ACHN (cell line): Measurements from ENCODE around the gene INTS1.

Experiments
- DNase-seq: peaks from one replicate; pipeline ENCODE4 v3.0.0-alpha.2; 2015
- in situ Hi-C: cut with HindIII; loops from 2 replicates; pipeline ENCODE4 v1.10.0; 2017; ENCODE audit warnings: low sequenced_read_pairs, low pct_ligation_motif_present, low pct_unique_long_range_greater_than_20kb

The INTS1 gene

DNA sequence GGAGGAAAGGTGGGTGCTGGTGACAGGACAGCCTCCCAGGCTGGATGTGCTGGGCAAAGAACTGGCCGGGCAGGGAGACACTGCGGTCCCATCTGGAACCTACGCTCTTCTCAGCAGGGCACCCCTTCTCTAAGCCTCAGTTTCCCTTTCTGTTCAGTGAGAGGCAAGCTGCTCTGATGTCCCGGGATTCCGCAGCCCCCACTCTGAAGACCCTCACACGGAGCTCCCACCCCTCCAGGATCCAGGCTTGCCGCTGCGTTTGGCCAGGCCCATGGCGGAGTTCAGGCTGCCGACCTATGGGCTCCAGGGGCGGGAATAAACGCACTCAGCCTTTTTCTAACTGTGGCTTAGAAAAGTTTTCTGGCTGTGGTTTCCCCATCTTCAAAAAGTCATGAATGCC lies 10.2 kb upstream of the INTS1 start:
- DNase-seq, result no peak
- in situ Hi-C loops, result no loop called here

DNA sequence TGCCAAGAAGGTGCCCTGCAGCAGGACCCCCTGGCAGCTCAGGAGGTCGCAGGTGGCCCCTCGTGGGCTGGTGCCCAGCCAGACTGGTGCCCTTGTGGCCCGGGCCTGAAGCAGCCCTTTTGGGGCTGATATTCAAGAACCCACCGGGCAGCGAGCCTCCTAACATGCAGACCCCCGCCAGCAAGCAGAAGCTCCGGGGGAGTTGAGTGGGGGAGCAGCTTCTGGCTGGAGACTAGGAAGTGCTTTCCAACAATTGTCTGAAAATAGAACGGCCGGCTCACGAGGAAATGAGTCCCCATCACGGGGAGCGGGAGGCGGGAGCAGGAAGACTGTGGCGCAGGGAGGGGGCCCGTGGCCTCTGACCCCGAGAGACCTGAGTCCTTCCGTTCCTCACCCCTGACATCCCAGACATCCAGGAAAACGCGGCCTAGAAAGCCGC lies 9.5 kb upstream of the INTS1 start:
- no peak for DNase-seq
- in situ Hi-C loops, result no loop called here

DNA sequence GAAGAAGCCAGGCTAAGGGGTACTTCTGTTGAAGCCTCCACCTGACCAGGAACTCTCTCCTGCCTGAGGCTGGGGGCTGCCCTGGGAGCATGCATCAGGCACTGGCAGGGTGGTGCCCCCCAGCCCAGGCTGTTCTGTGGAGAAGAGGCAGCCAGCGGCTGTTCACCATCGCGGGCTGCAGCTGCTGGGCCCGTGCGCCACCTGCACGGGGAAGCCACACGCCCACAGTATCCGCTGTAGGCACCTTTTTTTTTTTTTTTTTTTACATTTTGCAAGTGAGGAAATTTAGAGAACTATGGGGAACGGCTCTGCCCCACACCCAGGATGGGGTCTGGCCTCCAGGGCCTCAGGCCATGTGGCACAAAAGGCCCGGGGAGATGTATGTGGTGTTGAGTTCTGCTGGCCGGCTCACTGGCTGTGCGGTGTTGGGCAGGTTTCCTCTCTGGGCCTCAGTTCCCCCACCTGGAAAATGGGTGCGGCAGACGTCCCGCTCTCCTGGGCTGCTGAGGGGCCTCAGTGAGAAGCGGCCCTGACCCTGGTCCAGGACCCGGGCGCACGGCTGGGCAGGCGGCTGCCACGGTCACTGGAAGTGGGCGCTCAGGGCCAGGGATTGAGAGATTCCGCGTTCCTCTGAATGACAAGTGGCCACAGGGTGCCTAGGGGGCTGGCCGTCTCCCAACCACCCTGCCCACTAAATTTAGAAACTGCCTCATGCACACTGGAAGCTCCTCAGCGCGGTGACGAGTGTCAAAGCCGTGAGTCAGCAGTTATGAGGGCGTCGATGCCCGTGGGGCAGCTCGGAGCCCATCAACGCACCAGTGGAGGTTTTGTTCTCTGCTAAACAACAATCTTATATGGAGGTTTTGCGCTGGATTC lies 8.8 kb upstream of the INTS1 start:
- peak; percentile 85 for DNase-seq
- in situ Hi-C loops, result no loop called here

DNA sequence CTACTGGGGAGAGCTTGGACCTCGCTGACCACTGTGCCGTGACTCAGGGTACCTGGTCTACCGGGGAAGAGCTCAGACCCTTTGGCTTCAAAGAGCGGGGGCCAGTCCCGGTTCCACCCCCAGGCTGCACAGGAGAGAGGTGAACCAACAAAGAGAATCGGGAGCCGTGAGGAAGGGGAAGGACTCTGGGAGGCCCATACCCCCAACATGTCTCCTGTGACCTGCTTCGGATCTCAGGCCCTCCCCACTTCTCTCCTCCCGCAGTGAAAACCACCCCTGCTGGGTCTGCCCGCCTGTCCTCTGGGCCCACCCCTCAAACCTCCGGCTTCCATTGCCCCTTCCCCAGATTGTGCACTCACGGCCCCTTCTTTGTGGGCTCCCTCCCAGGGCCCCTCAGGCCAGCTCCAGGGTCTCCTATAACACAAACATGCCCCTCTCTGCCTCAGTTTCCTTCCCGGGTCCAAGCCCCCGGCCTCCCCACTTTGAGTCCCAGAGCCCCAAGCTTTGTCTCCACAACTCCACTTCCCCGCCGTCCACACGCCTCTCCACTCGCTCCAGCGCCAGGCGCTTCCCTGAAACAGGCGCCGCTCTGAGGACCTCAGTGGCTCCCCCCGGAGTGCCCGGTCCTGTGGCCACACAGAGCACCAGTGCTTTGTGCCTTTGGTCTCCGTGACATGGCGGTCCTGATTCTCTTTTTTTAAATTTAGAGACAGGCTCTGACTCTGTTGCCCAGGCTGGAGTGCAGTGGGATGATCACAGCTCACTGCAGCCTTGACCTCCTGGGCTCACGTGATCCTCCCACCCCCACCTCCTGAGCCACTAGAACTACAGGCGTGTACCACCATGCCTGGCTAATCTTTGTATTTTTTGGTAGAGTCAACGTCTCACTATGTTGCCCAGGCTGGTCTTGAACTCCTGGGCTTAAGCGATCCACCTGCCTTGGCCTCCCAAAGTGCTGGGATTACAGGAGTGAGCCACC lies 7.5 kb upstream of the INTS1 start:
- in situ Hi-C loops, result no loop called here
- no peak for DNase-seq

DNA sequence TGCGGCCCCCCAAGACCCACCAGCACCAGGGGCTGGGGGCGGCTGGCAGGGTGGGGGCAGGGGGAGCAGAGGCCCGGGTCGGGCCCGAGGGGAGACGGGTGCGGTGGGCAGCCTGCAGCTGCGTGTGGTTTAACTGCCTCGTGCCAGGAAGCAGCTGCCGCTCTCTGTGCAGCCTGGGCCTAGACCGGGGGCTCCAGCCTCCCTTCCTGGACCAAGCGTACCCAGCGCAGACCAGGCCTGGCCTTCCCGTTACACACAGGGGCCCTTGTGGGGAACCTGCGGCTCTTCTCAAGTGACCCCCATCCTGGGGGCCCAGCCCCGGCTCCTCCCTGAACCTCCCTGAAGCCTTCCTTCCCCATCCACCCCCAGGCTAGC lies 6.6 kb upstream of the INTS1 start:
- DNase-seq, result no peak
- in situ Hi-C loops, result no loop called here

DNA sequence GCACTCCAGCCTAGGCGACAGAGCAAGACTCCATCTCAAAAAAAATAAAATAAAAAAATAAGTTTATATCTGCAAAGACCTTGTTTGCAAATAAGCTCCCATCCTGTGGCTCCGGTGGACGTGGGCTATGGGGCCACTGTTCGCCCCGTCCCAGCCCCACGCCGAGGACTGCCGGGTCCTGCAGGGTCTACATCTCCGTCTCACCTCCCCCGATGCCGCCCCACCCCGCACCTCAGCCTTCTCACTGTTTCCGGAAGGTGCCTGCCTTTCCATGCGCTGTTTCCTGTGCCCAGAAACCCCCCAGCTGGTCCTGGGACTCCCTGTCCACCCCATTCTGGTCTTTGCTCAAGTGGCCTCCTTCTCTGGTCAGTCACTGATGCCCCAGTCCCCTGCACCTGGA lies 5.0 kb upstream of the INTS1 start:
- in situ Hi-C loops, result no loop called here
- no peak for DNase-seq

DNA sequence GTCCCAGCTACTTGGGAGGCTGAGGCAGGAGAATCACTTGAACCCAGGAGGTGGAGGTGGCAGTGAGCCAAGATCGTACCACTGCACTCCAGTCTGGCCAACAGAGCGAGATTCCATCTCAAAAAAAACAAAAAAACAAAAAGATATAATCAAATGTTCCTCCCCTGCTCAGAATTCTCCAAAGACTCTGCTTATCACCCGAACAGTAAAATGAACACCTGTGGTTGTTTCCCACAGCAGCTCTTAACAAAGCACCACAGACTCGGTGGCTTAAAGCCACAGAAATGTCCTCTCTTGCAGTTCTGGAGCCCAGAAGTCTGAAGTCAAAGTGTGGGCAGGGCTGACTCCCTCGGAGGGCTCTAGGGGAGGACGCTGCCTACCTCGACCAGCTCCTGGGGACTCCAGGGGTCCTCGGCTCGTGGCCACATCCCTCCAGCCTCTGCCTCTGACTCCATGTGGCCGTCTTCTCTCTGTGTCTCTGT lies 4.1 kb upstream of the INTS1 start:
- DNase-seq, result no peak
- in situ Hi-C loops, result no loop called here

DNA sequence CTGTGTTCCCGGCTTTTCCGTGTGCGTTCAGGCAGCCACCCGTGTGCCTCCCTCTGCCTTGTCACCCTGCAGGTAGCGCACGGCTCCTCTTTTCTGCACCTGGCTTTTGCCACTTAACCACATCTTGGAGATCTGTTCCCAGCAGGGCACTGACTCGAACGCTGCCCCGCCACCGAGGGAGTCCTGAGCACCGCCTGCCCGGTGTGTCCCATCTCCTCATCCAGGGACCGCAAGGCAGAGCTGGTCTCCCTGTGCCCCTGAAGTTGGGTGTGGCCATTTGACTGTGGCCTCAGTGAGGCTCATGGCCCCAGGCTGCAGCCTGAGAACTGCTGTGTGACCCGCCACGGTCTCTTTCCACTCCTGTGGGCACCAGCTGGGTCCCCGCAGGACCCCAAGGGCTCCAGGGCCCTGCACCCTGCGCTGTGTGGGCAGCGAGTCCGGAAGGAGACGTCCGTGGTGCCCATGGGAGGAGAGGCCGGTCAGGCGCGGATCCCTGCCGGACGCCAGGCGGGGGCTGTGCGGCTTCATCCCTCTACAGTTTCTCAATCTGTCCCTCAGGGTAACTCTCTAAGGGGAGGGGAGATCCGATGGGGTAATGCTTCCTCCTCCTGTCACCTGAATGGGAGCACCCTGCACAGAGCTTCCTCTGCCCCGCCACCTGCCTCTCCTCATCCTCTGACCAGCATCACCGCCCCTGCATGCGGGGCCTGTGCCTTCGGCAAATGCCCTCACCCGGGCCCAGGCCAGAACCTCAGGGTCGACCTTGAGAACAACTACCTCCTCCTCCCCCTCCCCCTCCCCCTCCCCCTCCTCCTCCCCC lies 1.8 kb upstream of the INTS1 start:
- in situ Hi-C loops, result no loop called here
- DNase-seq, result no peak

DNA sequence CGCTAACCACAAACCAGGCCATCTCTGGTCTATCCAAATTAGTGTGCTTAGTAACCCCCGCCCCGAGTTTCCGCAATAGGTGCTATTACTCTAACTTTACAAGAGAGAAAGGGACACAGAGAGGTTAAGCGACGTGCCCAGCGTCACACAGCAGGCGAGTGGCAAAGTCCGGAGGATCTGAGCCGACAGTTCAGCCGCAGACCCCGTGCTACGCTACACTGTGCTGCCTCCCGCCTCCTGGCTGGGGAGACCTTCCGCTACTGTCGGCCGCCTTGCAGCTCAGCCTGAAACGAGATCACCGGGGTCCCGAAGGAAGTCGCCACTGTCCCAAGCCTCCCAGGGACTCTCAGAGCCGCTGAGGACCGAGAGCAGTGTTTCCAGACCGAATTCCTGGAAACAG lies 799 bp downstream of the INTS1 start:
- in situ Hi-C loops, result no loop called here
- DNase-seq, result peak; percentile 17

DNA sequence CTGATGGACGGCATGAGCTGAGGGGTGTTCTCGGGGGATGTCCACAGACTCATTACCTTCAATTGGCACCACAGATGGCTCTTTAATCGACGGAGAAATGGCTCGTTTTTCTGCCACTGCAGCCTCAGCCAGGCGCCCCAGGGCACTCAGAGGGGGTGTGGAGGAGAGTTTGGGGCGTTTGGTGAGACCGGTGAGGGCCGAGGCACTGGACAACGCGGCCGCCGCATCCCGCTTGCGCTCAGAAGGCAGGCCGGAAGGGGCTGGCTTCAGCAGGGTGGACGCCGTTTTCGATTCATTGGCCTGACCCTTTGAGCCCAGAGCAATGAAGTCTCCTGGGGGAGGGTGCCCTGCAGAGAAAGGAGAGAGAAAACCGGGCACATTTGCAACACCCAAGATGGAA lies 1.3 kb downstream of the INTS1 start:
- DNase-seq, result no peak
- in situ Hi-C loops, result no loop called here

DNA sequence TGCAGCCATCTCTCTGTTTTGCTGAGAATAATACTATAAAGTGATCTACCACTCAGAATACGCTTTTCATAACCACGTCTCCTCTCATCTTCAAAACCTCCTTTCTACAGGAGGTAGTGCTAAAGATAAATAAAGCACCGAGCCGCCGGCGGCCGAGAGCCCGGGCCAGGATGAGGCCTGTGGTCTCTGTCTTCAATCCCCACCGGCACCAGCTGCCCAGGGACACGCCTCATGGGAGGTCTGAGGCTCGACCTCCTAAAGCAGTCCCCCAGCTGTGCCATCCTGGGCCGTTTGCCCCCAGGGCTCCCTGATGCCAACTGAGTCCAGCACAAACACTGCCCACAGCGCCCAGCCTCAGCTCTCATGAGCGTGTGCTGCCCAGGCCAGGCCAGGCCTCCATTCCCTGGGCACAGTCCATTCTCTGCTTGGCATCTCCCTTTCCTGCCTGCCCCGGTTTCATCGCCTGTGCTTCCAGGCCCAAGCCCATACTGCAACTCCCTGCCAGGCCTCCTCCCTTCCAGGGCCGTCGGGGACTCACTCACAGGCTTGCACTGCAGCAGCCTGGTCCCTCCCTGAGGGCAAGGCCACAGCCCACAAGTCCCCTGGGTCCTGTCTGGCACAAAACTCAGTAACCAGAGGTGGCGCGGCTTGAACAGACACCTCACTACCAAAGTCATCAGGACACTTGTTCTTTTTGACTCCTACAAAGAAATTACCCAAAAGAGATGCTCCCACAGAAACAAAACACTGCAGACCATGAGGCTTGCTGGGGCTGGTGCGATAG lies 2.5 kb downstream of the INTS1 start:
- no peak for DNase-seq
- in situ Hi-C loops, result no loop called here

DNA sequence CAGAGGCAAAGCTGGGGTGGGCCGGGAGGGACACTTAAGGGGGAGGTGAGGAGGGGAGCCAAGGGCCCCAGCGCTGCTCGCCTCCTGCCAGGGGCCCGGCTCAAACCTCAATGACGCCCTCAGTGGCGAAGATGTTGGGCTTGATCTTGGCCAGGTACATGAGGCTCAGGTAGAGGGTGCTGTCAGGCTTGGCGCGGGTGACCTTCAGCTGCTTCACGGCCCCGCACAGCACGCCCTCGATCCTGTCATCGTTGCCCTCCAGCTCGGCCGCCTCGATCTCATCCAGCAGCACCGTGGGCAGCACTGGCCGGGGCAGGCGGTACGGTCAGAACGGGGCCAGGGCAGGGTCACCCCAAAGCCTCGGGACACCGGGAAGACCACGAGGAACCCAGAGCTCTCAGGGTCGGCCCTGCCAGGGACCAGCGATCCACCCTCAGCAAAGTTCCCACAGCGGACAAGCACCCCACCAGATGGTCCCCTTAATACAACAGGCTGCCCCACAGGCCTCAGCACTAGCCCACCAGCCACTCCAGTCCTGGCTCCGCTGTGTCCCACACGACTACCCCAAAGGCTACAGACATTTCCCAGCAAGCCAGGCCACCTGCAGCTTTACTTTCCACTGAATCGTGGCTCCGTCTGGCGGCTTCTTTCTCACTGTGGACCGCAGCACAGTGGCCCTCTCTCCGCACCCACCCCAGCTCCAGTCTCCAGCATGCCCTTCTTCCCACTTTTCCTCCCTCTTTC lies 4.0 kb downstream of the INTS1 start:
- no peak for DNase-seq
- in situ Hi-C loops, result no loop called here

DNA sequence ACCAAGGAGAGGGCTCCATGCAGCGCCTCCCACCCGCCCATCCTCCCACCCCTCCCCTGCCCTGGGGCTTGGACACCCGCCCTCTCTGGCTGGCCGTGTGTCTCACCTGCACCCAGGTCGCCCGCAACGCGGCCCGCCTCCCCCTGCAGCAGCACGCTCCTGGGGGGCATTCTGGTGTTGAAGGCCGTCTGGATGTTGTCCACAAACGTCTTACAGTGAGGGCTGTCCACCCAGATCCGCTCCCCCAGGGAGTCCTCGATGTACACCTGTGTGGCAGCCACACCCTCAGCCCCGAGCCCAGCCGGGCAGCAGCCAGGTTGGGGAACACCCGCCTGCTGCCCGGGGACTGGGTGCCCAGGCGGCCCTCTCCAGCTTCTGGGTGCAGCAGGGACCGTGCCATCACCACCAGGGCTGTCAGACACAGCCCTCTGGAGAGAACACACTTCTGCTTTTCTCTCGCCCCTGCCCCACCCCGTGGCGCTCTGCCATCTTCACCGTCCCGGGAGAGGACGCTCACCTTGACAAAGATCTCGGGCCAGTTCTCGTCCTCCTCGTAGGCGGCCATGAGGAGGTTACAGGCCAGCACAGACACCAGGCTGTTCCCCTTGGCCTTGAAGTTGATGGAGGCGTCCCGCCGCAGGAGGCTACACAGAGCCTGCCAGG lies 4.7 kb downstream of the INTS1 start:
- no peak for DNase-seq
- in situ Hi-C loops, result no loop called here

DNA sequence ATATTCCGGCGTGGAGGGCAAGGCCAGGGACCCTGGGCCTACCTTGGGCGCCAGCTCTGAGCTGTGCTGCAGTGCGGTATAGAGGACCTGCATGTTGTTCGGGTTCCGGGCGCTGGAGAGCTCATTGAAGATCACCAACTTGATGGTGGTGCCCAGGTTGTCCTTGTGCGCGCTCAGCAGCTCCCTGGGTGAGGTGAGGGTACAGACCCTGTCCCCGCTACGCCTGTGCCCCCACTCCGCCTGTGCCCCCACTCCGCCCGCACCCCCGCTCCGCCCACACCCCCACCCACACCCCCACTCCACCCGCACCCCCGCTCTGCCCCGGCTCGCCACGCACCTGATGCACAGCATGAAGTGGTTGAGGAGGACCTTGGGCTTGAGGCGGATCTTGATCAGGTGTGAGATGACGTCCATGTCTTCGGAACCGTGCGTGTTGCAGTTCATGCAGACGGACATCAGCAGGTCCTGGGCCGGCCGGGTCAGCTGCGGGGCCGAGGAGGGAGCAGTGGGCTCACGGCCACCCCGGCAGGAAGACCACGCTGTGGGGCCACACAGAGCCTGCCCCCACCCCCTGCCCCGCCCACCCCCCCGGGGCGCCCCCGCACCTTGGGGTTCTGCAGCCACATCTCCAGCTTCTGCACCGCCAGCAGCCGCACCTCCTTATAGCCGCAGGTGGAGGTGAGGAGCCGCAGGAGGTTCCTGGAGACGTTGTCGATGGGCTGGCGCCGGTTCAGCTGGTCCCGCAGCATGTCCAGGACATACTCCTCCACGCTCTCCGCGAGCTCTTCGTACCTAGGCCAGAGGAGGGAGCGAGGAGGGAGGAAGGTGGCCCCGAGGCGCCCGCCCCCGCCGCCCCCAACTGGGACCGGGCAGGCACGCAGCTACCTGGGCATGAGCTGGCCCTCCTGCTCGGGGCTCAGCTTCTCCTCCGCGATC lies 5.6 kb downstream of the INTS1 start:
- in situ Hi-C loops, result no loop called here
- no peak for DNase-seq

DNA sequence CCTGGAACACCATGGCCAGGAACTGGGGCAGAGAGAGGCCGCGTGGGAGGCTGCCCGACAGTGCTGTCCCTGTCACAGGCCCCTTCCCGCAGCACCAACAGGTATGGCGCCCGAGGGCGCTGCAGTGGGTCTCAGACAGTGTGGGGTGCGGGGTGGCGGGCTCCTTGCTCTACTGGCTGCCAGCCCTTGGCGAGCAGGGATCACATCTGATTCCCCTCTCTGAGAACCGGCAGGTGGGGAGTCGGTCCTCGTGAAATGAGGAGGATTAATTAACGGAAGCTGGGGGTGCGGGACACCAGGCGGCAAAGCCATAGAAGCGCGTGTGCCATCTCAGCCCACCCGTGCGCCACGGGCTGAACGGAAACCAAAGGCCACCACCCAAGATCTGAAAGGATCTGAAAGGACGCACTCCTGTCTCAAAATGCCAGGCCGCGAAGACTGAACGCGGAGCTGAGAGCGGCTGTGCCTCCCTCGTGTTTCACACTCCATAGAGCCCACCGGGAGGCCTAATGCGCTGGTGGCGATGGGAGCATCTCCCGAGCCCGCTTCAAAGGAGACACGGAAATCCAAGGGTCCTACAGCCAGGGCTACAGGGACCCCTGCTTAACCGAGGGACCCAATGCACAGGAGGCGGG lies 6.8 kb downstream of the INTS1 start:
- in situ Hi-C loops, result no loop called here
- no peak for DNase-seq
